GM19023 (cell line): ENCODE data around the gene PURA.

Experiments used
- ATAC-seq: cut with Tn5 transposase; IDR thresholded peaks from one replicate; pipeline ENCODE4 v1.9.1; 2021; ENCODE audit warnings: mild to moderate bottlenecking, moderate library complexity; ENCODE audit not compliant: unreplicated experiment

Gene PURA

GRCh38 chr5:140113699-140114263 is at the start of gene PURA:
TSS of gene PURA (plus strand) at chr5:140114109. CDS start at chr5:140114182, 73 bp downstream.
- peak; percentile 81 for ATAC-seq

- no peak for ATAC-seq
These were observed 41.1 kb upstream of the PURA start for GRCh38 chr5:140072812-140073211.

GRCh38 chr5:140073296-140073695 is 40.6 kb upstream of the PURA start:
- no peak for ATAC-seq

- no peak for ATAC-seq
These were observed 38.5 kb upstream of the PURA start for GRCh38 chr5:140075371-140075770.

- ATAC-seq, result no peak
These were observed 37.8 kb upstream of the PURA start for GRCh38 chr5:140076142-140076541.

GRCh38 chr5:140076788-140077187 is 37.1 kb upstream of the PURA start:
- ATAC-seq, result no peak

- ATAC-seq, result no peak
These were observed 30.8 kb upstream of the PURA start for GRCh38 chr5:140083120-140083519.

GRCh38 chr5:140083650-140084049 is 30.3 kb upstream of the PURA start:
- ATAC-seq, result no peak

GRCh38 chr5:140084541-140084940 is 29.4 kb upstream of the PURA start:
- no peak for ATAC-seq

GRCh38 chr5:140090251-140090650 is 23.7 kb upstream of the PURA start:
- ATAC-seq, result no peak

- ATAC-seq, result no peak
These were observed 20.7 kb upstream of the PURA start for GRCh38 chr5:140093179-140093578.

GRCh38 chr5:140093866-140094265 is 20.0 kb upstream of the PURA start:
- no peak for ATAC-seq

GRCh38 chr5:140094889-140095288 is 19.0 kb upstream of the PURA start:
- no peak for ATAC-seq

GRCh38 chr5:140101179-140101578 is 12.7 kb upstream of the PURA start:
- ATAC-seq, result no peak

- ATAC-seq, result no peak
These were observed 10.8 kb upstream of the PURA start for GRCh38 chr5:140103154-140103553.

- ATAC-seq, result no peak
These were observed 9.8 kb upstream of the PURA start for GRCh38 chr5:140104100-140104499.

GRCh38 chr5:140106101-140106500 is 7.8 kb upstream of the PURA start:
- ATAC-seq, result no peak

- no peak for ATAC-seq
These were observed 7.1 kb upstream of the PURA start for GRCh38 chr5:140106805-140107311.

GRCh38 chr5:140107312-140108092 is 6.4 kb upstream of the PURA start:
- peak; percentile 91 for ATAC-seq

- no peak for ATAC-seq
These were observed 5.6 kb upstream of the PURA start for GRCh38 chr5:140108093-140109017.

- no peak for ATAC-seq
These were observed 4.7 kb upstream of the PURA start for GRCh38 chr5:140109018-140109758.
